CMK (cell line): ENCODE results near the gene DDX51.
A peak's percentile ranks its signal among the peaks of the same experiment; 100 is the strongest.

ENCODE experiments used
- DNase-seq: peaks from one replicate; pipeline ENCODE4 v3.0.0-alpha.2; 2010; ENCODE audit warnings: low read depth

Gene DDX51

GRCh38 chr12:132144115-132144809 lies at the start of gene DDX51, which contains the start of gene NOC4L:
TSS of gene DDX51 (minus strand) at chr12:132144319. CDS start at chr12:132144296, 23 bp downstream.
TSS of gene NOC4L (plus strand) at chr12:132144457. CDS start at chr12:132144489, 32 bp downstream.
- DNase-seq, result peak; percentile 87

- no peak for DNase-seq
Observed at GRCh38 chr12:132191715-132192553, 47.8 kb upstream of the DDX51 start.

- no peak for DNase-seq
Observed at GRCh38 chr12:132190834-132191500, 46.8 kb upstream of the DDX51 start.

- no peak for DNase-seq
Observed at GRCh38 chr12:132190012-132190755, 46.1 kb upstream of the DDX51 start.

- DNase-seq, result peak; percentile 84
Observed at GRCh38 chr12:132189378-132190011, 45.4 kb upstream of the DDX51 start.

GRCh38 chr12:132188916-132189325 lies 44.8 kb upstream of the DDX51 start:
- no peak for DNase-seq

- DNase-seq, result no peak
Observed at GRCh38 chr12:132188451-132188901, 44.4 kb upstream of the DDX51 start.

GRCh38 chr12:132187646-132188450 lies 43.7 kb upstream of the DDX51 start:
- DNase-seq, result no peak

GRCh38 chr12:132186857-132187620 lies 42.9 kb upstream of the DDX51 start:
- no peak for DNase-seq

- DNase-seq, result no peak
Observed at GRCh38 chr12:132186208-132186856, 42.2 kb upstream of the DDX51 start.

- no peak for DNase-seq
Observed at GRCh38 chr12:132185705-132186104, 41.6 kb upstream of the DDX51 start.

- no peak for DNase-seq
Observed at GRCh38 chr12:132182711-132183365, 38.7 kb upstream of the DDX51 start.

- DNase-seq, result no peak
Observed at GRCh38 chr12:132182206-132182710, 38.1 kb upstream of the DDX51 start.

- no peak for DNase-seq
Observed at GRCh38 chr12:132181570-132182200, 37.6 kb upstream of the DDX51 start.

GRCh38 chr12:132180648-132181546 lies 36.8 kb upstream of the DDX51 start:
- no peak for DNase-seq

GRCh38 chr12:132179431-132180362 lies 35.6 kb upstream of the DDX51 start:
- DNase-seq, result no peak
